SHP77 treated with DMSO at 0.1 percent for 48 hours (cell line): ENCODE measurements around the gene MCCC1.
A peak's percentile ranks its signal among the peaks of the same experiment; 100 is the strongest.

Experiments
- DNase-seq: peaks from one replicate; lab custom pipeline; 2025; lab: John Stamatoyannopoulos, UW

The MCCC1 gene

GRCh38 chr3:182980204-182981037 is 118.9 kb downstream of the MCCC1 start, which contains the start of gene DCUN1D1:
DCUN1D1 (minus strand) TSS chr3:182980538; CDS start chr3:182980489, 49 bp downstream.
- DNase-seq = peak; percentile 27

- no peak for DNase-seq
Observed at GRCh38 chr3:182979674-182980191, 119.6 kb downstream of the MCCC1 start.

- DNase-seq = no peak
Observed at GRCh38 chr3:182979103-182979673, 120.1 kb downstream of the MCCC1 start.

GRCh38 chr3:182978387-182978786 is 120.9 kb downstream of the MCCC1 start:
- no peak for DNase-seq

- no peak for DNase-seq
Observed at GRCh38 chr3:182973047-182973446, 126.2 kb downstream of the MCCC1 start.

GRCh38 chr3:182972387-182972786 is 126.9 kb downstream of the MCCC1 start:
- no peak for DNase-seq

- DNase-seq = no peak
Observed at GRCh38 chr3:182971637-182972036, 127.7 kb downstream of the MCCC1 start.

- no peak for DNase-seq
Observed at GRCh38 chr3:182970811-182971418, 128.4 kb downstream of the MCCC1 start.

- no peak for DNase-seq
Observed at GRCh38 chr3:182969853-182970252, 129.4 kb downstream of the MCCC1 start.

GRCh38 chr3:182969277-182969676 is 130.0 kb downstream of the MCCC1 start:
- no peak for DNase-seq

- no peak for DNase-seq
Observed at GRCh38 chr3:182967218-182968204, 131.8 kb downstream of the MCCC1 start.

- DNase-seq = no peak
Observed at GRCh38 chr3:182965861-182966366, 133.4 kb downstream of the MCCC1 start.
